ENCODE measurements around the gene AIF1L.

GRCh38 chr9:131148966-131149687, 52.8 kb downstream of the AIF1L start:
- TF ChIP-seq POLR2A (IDR thresholded peaks at IDR 0.05) (no peak), CTCF (IDR thresholded peaks at IDR 0.05) (no peak)

Data from breast epithelium (tissue), 3 donors.